Stomach (tissue), 4 donors: ENCODE data around the gene MRTO4.

Source experiments
- CTCF ChIP-seq, 7 experiments: fragments of 450-650 bp in 4 of 7; fragments of 200-600 bp in 3 of 7; sonication (generic) in 3 of 7; IDR thresholded peaks; one replicate each; pipeline ENCODE4 v1.5.1; 2016 to 2019; ENCODE audit warnings: antibody characterized with exemption in 7 of 7, control low read depth in 2 of 7, mild to moderate bottlenecking in 1 of 7
- POLR2A ChIP-seq, 4 donors: fragments of 450-650 bp; IDR thresholded peaks; one replicate each; pipeline ENCODE4 v1.6.1; 2016; ENCODE audit warnings: antibody characterized with exemption in 4 of 4, control low read depth in 2 of 4, mild to moderate bottlenecking in 1 of 4, moderate library complexity in 1 of 4

GRCh38 chr1:19306941-19307340, 55.3 kb downstream of the MRTO4 start:
- TF ChIP-seq POLR2A (IDR thresholded peaks at IDR 0.05) = no peak
- no peak for TF ChIP-seq CTCF (IDR thresholded peaks at IDR 0.05)
